Left cardiac atrium (tissue), 4 donors: ENCODE data around the gene FIGN. TPM values are rescaled to one million over a fixed set of nuclear protein-coding genes. Genes with fewer than 3 reads are reported as not detected.

Experiments
- ATAC-seq, 2 donors: fragments of 200-7000 bp; cut with Tn5 transposase; one replicate each; pipeline ENCODE4 v1.9.1; 2020; ENCODE audit warnings: mild to moderate bottlenecking in 2 of 2, moderate library complexity in 2 of 2
- DNase-seq: peaks from one replicate; pipeline ENCODE4 v3.0.0-alpha.2; 2020
- intact Hi-C, 2 donors: fragments of 100-400 bp; cut with DNase I; formaldehyde crosslinking; loops; one replicate each; pipeline versions ENCODE4 v1.14.1 to v1.15.1; 2022 to 2023
- total RNA-seq, 2 donors: library from RNA; stranded (reverse); fragmentation: NEBNext Ultra II Directional; extraction: Animal tissue kit (Norgen Biotek cat#: 25700); gene quantifications; one replicate each; pipeline ENCODE4 v1.2.1, GENCODE V29; 2021
- donor health status: DM: no; HTN: yes; CAD: no.
- donor health status: DM: no; HTN: yes; CAD: no; lungs with severe emphysema.
- donor health status: DM: yes; HTN: yes; CAD: no.
- donor health status: Dilated cardiomyopathy.

The FIGN gene
- total RNA-seq, 2 donors from 2014 or later: 7.3 to 13.2 TPM

GRCh38 chr2:163741435-163741834 is 5.6 kb upstream of the FIGN start:
- DNase-seq (no peak), ATAC-seq (no peak)
- intact Hi-C loops: no loop called here

DNA sequence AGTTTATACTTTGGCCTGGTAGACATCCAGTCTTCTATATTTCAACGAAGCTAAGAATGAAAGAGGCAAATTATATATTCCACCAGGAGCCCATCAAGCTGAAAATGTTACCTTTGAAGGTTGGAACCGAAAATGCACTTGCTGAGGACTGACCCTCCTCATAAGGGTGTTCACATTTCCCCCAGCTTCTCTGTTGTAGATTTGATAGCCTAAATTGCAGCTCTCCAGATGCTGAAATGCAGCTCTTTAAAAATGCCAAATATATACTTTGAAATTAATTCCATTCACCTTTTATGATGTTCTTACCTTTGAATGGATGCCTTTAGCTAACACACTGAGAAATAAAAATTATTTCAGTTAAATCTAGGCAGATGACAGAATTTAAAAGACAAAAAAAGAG is 1.8 kb upstream of the FIGN start:
- DNase-seq (no peak), ATAC-seq (no peak)

DNA sequence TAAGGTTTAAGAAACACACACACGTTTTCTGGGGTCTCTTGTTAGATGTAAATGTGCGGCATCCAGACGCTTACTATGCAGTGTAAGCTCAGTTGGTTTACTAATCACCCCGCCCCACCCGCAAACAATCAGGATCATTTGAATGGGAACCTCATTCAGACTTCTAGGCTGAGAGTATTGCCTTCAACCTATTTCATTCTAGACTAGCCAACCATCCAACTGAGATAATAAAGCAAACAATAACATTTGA is 1.3 kb upstream of the FIGN start:
- DNase-seq (no peak), ATAC-seq (no peak)
- intact Hi-C loops: loop anchor here in 1 of 2 donors (2.0 to 10.0 kb wide), 3 partner anchors 262 to 388 kb away; no protein-coding TSS in a partner anchor

More for the DNA sequence above, 1.8 kb upstream of the FIGN start:
- intact Hi-C loops: loop anchor here in 1 of 2 donors (2.0 to 10.0 kb wide), 3 partner anchors 263 to 389 kb away; no protein-coding TSS in a partner anchor

- ATAC-seq: peak; percentile 67 to 74
- peak; percentile 52 for DNase-seq
- intact Hi-C loops: loop anchor here in 1 of 2 donors (2.0 to 10.0 kb wide), 3 partner anchors 262 to 388 kb away; no protein-coding TSS in a partner anchor
Measured at GRCh38 chr2:163736433-163737189, 803 bp upstream of the FIGN start.

GRCh38 chr2:163734881-163735684 is 725 bp downstream of the FIGN start:
- DNase-seq (no peak), ATAC-seq (no peak)
- intact Hi-C loops: loop anchor here in 1 of 2 donors (10.0 kb wide), 2 partner anchors 260 to 310 kb away; no protein-coding TSS in a partner anchor

DNA sequence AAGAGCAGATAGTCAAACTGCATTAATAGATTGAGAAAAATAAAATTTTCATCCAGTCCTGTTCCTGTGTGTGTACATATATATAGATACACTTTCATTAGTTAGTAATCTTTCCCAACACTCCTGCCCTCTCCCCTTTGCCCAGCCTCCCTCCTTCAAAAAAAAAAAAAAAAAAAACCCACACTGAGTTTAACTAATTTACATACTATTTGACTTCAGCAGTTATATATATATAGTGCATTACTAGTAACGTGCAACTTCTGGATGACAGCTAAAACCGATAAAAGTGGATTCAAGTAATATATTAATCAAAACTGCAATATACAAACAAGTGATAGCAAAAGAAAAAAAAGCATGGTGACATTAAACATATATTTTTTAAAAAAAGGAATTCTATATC is 1.4 kb downstream of the FIGN start:
- DNase-seq (no peak), ATAC-seq (no peak)
- intact Hi-C loops: loop anchor here in 1 of 2 donors (10.0 kb wide), 2 partner anchors 260 to 310 kb away; no protein-coding TSS in a partner anchor

GRCh38 chr2:163733956-163734355 is 1.9 kb downstream of the FIGN start:
- ATAC-seq (no peak), DNase-seq (no peak)
- intact Hi-C loops: loop anchor here in 1 of 2 donors (10.0 kb wide), 2 partner anchors 259 to 311 kb away; no protein-coding TSS in a partner anchor

- intact Hi-C loops: loop anchor here in 1 of 2 donors (10.0 kb wide), 2 partner anchors 259 to 311 kb away; no protein-coding TSS in a partner anchor
- ATAC-seq: no peak
- DNase-seq: no peak
Measured at GRCh38 chr2:163733301-163733938, 2.4 kb downstream of the FIGN start.

DNA sequence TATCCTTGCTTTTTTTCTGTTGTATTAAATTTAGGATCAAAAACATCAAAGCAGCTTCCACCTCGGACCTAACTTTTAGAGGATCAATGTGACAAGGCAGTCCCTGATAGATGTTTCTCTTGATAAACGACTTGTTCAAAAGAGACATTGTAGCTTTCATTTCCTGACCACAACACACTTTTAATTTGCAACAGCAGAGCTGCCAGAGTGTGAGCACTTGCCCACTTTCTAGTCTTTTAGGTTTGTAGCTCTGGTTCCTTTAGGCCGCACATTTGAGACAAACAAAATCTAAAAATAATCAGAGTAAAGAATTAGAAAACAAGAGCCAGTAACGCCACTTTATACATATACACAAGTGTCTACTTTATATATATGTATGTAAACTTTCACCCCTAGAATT is 3.1 kb downstream of the FIGN start:
- ATAC-seq (no peak), DNase-seq (no peak)
- intact Hi-C loops: loop anchor here in 1 of 2 donors (10.0 kb wide), 2 partner anchors 258 to 312 kb away; no protein-coding TSS in a partner anchor

DNA sequence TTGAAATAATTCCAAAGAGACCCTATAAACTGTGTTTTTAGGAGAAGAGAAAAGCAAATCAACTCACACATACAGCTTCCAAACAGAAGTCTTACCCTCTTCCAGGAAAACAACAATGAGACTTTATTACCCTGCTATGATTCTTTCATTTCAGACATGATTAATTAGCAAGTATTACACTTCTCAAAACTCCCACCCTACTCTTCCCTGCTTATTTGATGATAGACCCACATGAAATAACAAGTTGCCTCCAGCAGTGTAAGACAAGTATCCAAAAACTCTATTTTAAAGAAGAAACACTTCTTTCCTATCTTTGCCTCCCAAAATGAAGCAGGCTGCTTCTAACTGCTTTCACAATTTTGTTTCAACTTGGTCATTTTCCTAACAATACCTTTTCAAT is 4.1 kb downstream of the FIGN start:
- ATAC-seq: no peak
- intact Hi-C loops: loop anchor here in 1 of 2 donors (10.0 kb wide), 2 partner anchors 257 to 313 kb away; no protein-coding TSS in a partner anchor
- no peak for DNase-seq

- DNase-seq: no peak
- intact Hi-C loops: loop anchor here in 1 of 2 donors (10.0 kb wide), 2 partner anchors 256 to 314 kb away; no protein-coding TSS in a partner anchor
- ATAC-seq: no peak
Measured at GRCh38 chr2:163730556-163730955, 5.3 kb downstream of the FIGN start.

- intact Hi-C loops: loop anchor here in 1 of 2 donors (10.0 kb wide), 2 partner anchors 255 to 315 kb away; no protein-coding TSS in a partner anchor
- ATAC-seq (no peak), DNase-seq (no peak)
Measured at GRCh38 chr2:163729636-163730273, 6.1 kb downstream of the FIGN start.

DNA sequence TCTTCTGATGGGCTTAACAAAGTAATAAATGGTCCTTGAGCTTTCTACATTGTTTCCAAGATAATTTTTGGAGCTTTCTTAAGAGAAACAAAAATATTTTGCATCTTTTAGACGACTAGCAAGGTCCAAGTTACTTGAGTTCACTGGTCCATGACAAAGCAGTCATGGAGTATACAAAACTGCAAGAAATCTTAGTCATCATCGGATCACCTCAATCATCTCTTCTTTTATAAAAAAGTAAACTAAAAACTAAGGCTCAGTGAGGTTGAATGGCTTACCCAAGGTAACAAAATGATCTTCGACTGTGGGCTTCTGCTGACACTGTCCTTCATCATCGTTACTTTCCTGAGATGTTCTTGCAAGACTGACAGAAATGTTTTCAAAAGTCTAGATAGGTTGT is 11.9 kb downstream of the FIGN start:
- ATAC-seq: no peak
- intact Hi-C loops: no loop called here
- DNase-seq: no peak

GRCh38 chr2:163723348-163723747 is 12.5 kb downstream of the FIGN start:
- intact Hi-C loops: no loop called here
- no peak for ATAC-seq
- no peak for DNase-seq

DNA sequence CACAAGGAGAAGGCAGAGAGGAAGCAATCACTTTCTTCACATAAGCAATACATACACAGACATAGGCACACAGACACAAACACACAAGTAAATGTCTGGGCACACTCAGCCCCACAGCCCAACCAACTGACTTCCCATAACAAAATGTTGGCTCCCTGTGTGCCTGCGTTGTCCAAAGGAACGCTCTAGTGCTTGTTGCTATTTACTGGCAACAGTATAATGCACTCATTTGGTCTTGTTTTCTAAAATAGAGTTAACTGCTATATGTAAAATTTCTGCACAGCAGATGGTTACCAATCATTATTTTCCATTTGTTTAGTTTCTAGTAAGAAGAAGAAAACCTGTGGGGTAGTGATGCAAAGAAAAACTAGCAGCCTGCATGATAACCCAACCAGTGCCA is 16.5 kb downstream of the FIGN start:
- ATAC-seq (no peak), DNase-seq (no peak)
- intact Hi-C loops: no loop called here

DNA sequence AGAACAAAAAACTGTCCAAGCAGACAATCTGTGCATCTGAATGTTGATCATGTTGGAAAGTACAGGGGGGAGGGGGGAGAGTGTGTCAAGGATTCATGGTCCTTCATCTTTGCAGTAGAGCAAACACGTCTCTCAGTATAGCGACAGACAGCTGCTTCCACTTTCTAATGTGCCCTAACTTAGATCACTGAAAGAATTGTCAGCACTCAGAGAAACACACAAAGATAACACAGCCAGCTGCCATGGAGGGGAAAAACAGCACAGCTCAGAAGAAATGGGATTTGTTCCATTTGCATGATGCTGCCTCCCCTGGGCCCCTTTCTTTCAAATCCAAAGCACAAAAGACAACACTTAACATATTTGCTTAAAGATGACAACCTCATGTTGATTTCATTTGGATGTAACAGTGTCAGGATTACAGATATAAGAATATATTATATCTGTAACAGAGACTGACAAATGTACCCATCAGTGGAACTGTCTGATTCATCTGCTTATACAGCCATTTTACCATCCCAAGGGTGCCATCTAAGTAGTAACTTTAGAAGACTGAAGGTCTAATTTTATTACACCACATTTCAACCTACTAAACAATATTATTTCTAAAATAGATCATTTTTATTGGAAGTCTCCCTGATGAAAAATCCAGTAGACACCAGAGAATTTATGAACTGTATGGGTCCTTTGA is 17.7 kb downstream of the FIGN start:
- DNase-seq (no peak), ATAC-seq (peak; percentile 76 to 86)
- intact Hi-C loops: no loop called here

GRCh38 chr2:163717515-163717914 is 18.3 kb downstream of the FIGN start:
- no peak for DNase-seq
- ATAC-seq: peak in 1 of 2 donors; percentile 39
- intact Hi-C loops: no loop called here

- DNase-seq (no peak), ATAC-seq (no peak)
- intact Hi-C loops: no loop called here
Measured at GRCh38 chr2:163716101-163716500, 19.7 kb downstream of the FIGN start.
